Measurements from ENCODE around the gene SYNJ2. TPM values are rescaled to one million over a fixed set of nuclear protein-coding genes. Genes with fewer than 3 reads are reported as not detected.
A peak's percentile ranks its signal among the peaks of the same experiment; 100 is the strongest.

SYNJ2 gene
- total and polyA plus RNA-seq, 4 donors: 3.4 to 8.8 (median 4.8) TPM

- no peak for TF ChIP-seq CTCF (IDR thresholded peaks at IDR 0.05; ENCODE audit: control extremely low read depth, extremely low read depth)
- H3K9ac ChIP-seq (ENCODE audit: insufficient read depth in 1 of 2, low read length in 2 of 2): no peak overlapping the region
- H3K36me3 ChIP-seq (ENCODE audit: control insufficient read depth in 4 of 4, insufficient read depth in 4 of 4, low read length in 4 of 4): no peaks in the 10 kb centered on the region
- H3K9me3 ChIP-seq (ENCODE audit: control insufficient read depth in 4 of 4, insufficient read depth in 3 of 4, low read length in 3 of 4): peaks cover 0 to 3% (median 0%) of the 10 kb centered on the region in 4 donors
- no peak for ATAC-seq (ENCODE audit: insufficient read depth, low FRiP score)
- 70 to 81% methylated on average over 16 of the region's 16 CpGs for WGBS, 2 donors
- no peak overlapping the region for H3K27ac ChIP-seq (ENCODE audit: low read depth in 1 of 2, low read length in 1 of 2)
- H3K4me3 ChIP-seq: no peak overlapping the region
- H3K27me3 ChIP-seq (ENCODE audit: control insufficient read depth in 3 of 3, insufficient read depth in 3 of 3, low read length in 2 of 3): peaks cover 0 to 4% (median 0%) of the 10 kb centered on the region in 3 donors
- DNase-seq: no peak
- H3K4me1 ChIP-seq (ENCODE audit: control insufficient read depth in 5 of 5, insufficient read depth in 5 of 5, low read length in 5 of 5): peaks cover 0 to 10% (median 7%) of the 10 kb centered on the region in 5 donors
Measured at GRCh38 chr6:157978021-157978783, 3.5 kb upstream of the SYNJ2 start.

DNA sequence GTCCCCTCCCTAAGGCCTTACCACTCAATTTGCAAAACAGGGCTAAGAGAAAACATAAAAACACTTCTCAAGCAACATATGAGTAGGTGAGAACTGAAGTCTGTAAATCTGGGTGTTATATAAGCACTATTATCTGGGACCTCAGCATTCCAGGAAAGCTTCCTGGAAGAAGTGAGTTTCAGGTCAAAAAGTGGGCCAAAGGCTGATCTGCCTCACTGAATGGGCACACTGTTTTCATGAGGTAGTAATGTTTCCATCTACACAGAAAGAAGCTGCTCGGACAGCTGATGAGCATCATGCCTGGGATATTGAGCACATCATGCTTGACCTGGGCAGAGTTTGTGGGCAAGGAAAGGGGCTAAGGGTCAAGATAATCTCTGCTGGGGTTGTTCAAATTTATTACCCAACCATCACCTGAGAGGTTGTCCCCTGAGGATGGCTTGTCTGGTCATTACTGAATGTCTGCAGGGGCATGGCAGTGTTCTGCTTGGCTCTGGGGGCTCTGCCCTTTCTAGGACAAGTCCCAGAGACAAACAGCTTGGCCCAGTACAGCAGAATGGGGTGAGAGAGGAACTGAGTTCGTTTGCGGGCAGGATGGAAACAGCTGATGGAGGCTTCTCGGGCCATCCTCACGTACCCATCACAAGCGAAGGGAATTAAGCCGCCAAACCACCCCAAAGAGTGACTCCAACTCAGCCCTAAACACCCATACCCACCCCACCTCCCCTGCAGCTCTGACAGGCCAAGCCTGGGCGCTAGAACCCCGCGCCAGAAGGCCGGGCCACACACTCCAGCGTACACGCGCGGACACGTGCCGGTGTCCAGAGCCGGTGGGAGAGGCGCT is 1.2 kb upstream of the SYNJ2 start:
- Histone ChIP-seq H3K4me1 (ENCODE audit: control insufficient read depth in 5 of 5, insufficient read depth in 5 of 5, low read length in 5 of 5) (peaks cover 0 to 13% (median 7%) of the 10 kb centered on the region in 5 donors), H3K9me3 (ENCODE audit: control insufficient read depth in 4 of 4, insufficient read depth in 3 of 4, low read length in 3 of 4) (peaks cover 0 to 3% (median 0%) of the 10 kb centered on the region in 4 donors), H3K27ac (ENCODE audit: low read depth in 1 of 2, low read length in 1 of 2) (peak overlapping the region in 1 of 2 donors; percentile 28), H3K9ac (ENCODE audit: insufficient read depth in 1 of 2, low read length in 2 of 2) (no peak overlapping the region), H3K27me3 (ENCODE audit: control insufficient read depth in 3 of 3, insufficient read depth in 3 of 3, low read length in 2 of 3) (peaks cover 0 to 4% (median 0%) of the 10 kb centered on the region in 3 donors), H3K4me3 (no peak overlapping the region), H3K36me3 (ENCODE audit: control insufficient read depth in 4 of 4, insufficient read depth in 4 of 4, low read length in 4 of 4) (no peaks in the 10 kb centered on the region)
- WGBS, 2 donors: 22 to 47% methylated on average over 19 of the region's 19 CpGs
- DNase-seq (no peak), ATAC-seq (ENCODE audit: insufficient read depth, low FRiP score) (no peak)
- TF ChIP-seq CTCF (IDR thresholded peaks at IDR 0.05; ENCODE audit: control extremely low read depth, extremely low read depth): no peak

- ATAC-seq (ENCODE audit: insufficient read depth, low FRiP score): no peak
- Histone ChIP-seq H3K9ac (ENCODE audit: insufficient read depth in 1 of 2, low read length in 2 of 2) (no peak overlapping the region), H3K27me3 (ENCODE audit: control insufficient read depth in 3 of 3, insufficient read depth in 3 of 3, low read length in 2 of 3) (peaks cover 0 to 4% (median 0%) of the 10 kb centered on the region in 3 donors), H3K9me3 (ENCODE audit: control insufficient read depth in 4 of 4, insufficient read depth in 3 of 4, low read length in 3 of 4) (peaks cover 0 to 3% (median 0%) of the 10 kb centered on the region in 4 donors), H3K27ac (ENCODE audit: low read depth in 1 of 2, low read length in 1 of 2) (peak overlapping the region; percentile 28 to 93), H3K36me3 (ENCODE audit: control insufficient read depth in 4 of 4, insufficient read depth in 4 of 4, low read length in 4 of 4) (no peaks in the 10 kb centered on the region), H3K4me1 (ENCODE audit: control insufficient read depth in 5 of 5, insufficient read depth in 5 of 5, low read length in 5 of 5) (peaks cover 0 to 18% (median 7%) of the 10 kb centered on the region in 5 donors), H3K4me3 (peak overlapping the region; percentile 68)
- no peak for TF ChIP-seq CTCF (IDR thresholded peaks at IDR 0.05; ENCODE audit: control extremely low read depth, extremely low read depth)
- DNase-seq: peak in 1 of 3 donors; percentile 21
- WGBS, 2 donors: 9 to 14% methylated on average over 24 of the region's 24 CpGs
Measured at GRCh38 chr6:157981132-157981394, 600 bp upstream of the SYNJ2 start.

Data from lung (tissue), 12 donors.